Transverse colon (tissue), 4 donors: ENCODE data around the gene ZNF28. TPM values are rescaled to one million over a fixed set of nuclear protein-coding genes. Genes with fewer than 3 reads are reported as not detected.
A peak's percentile ranks its signal among the peaks of the same experiment; 100 is the strongest.
"Not testable (repeated sequence)": the region's sequence is repeated elsewhere in the genome, so short reads cannot be mapped to it uniquely, and the experiment has no call there.

Experiments
- DNase-seq: peaks from one replicate; pipeline ENCODE4 v3.0.0-alpha.2; 2019
- H3K27ac ChIP-seq, 4 donors: fragments of 200-600 bp; sonication (generic); 2 replicates each; pipeline ENCODE4 v1.5.1; 2016 to 2018; ENCODE audit warnings: inconsistent platforms in 4 of 4
- H3K27me3 ChIP-seq: fragments of 200-600 bp; sonication (generic); 2 replicates; pipeline ENCODE4 v1.5.1; 2017; ENCODE audit warnings: inconsistent platforms
- H3K36me3 ChIP-seq, 4 donors: fragments of 200-600 bp; sonication (generic); 2 replicates each; pipeline ENCODE4 v1.5.1; 2017 to 2019; ENCODE audit warnings: inconsistent platforms in 4 of 4
- H3K4me1 ChIP-seq, 4 donors: fragments of 200-600 bp; sonication (generic); 2 replicates each; pipeline ENCODE4 v1.5.1; 2017 to 2020; ENCODE audit warnings: inconsistent platforms in 4 of 4
- H3K4me3 ChIP-seq, 4 donors: fragments of 200-600 bp; sonication (generic); 1 replicate in 1 of 4; 2 replicates in 3 of 4; pipeline versions ENCODE4 v1.5.1 to v1.6.1; 2017 to 2019; ENCODE audit warnings: inconsistent platforms in 4 of 4
- H3K9me3 ChIP-seq, 2 donors: fragments of 200-600 bp; sonication (generic); 2 replicates each; pipeline ENCODE4 v1.5.1; 2017 to 2019; ENCODE audit warnings: inconsistent platforms in 2 of 2
- EP300 ChIP-seq: sonication (generic); formaldehyde crosslinking; IDR thresholded peaks from one replicate; pipeline ENCODE4 v1.6.1; 2017; ENCODE audit warnings: antibody characterized with exemption, low read depth
- POLR2A ChIP-seq: fragments of 450-650 bp; IDR thresholded peaks from one replicate; pipeline ENCODE4 v1.6.1; 2016; ENCODE audit warnings: antibody characterized with exemption, mild to moderate bottlenecking, moderate library complexity
- POLR2AphosphoS5 ChIP-seq, 3 donors: sonication (generic); formaldehyde crosslinking; IDR thresholded peaks; one replicate each; pipeline ENCODE4 v1.6.1; 2016; ENCODE audit warnings: antibody characterized with exemption in 3 of 3
- WGBS, 2 donors: methylation state at CpG; one replicate each; pipeline ENCODE4 v1.1.5; 2018; ENCODE audit warnings: low coverage in 1 of 2; 5-methylcytosine and 5-hydroxymethylcytosine counted together
- in situ Hi-C, 4 donors: fragments of 200-750 bp; cut with MboI; loops; one replicate each; pipeline versions ENCODE4 v1.15.0 to v1.15.1; 2017; ENCODE audit warnings: low sequenced_read_pairs in 3 of 4, low pct_ligation_motif_present in 1 of 4, low pct_unique_long_range_greater_than_20kb in 1 of 4
- intact Hi-C: fragments of 100-400 bp; cut with DNase I; formaldehyde crosslinking; loops from one replicate; pipeline ENCODE4 v1.15.1; 2023; ENCODE audit warnings: low total_unique reads
- total RNA-seq, 4 donors: library from RNA; depleted of rRNA; stranded (reverse); fragments of >200 nt; gene quantifications; one replicate each; pipeline ENCODE4 v1.1.0, GENCODE V29; 2016
- TF ChIP-seq, protein P1 (sequence below), 5 experiments: fragments of 200-600 bp in 3 of 5; fragments of 450-650 bp in 2 of 5; sonication (generic) in 3 of 5; IDR thresholded peaks; 1 replicate in 2 of 5; 2 replicates in 3 of 5; pipeline ENCODE4 v1.5.1; 2016 to 2017; ENCODE audit warnings: antibody characterized with exemption in 5 of 5, inconsistent platforms in 3 of 5, mild to moderate bottlenecking in 2 of 5, moderate library complexity in 1 of 5

Gene ZNF28
- total RNA-seq, 4 donors from 2014 or later, result 0.75 to 21.2 (median 13.0) TPM

DNA sequence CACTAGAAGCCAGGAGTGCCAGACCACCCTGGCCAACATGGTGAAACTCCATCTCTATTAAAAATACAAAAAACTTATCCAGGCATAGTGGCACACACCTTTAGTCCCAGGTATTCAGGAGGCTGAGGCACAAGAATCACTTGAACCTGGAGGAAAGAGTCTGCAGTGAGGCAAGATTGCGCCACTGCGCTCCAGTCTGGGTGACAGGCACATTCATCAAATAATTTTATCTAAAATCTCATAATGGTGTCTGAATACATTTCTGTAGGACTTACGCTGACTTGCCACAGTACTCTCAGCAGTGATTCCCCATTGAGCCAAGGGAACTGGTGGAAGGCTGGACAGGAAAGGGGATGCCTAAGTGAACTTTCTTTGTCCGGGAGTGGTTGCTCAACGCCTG is 4.3 kb upstream of the ZNF28 start:
- in situ Hi-C loops (no loop called here), intact Hi-C loops (no loop called here)
- DNase-seq, result no peak
- no peak overlapping the region for H3K4me3 ChIP-seq
- H3K4me1 ChIP-seq, result peaks cover 0 to 2% (median under 1%) of the 10 kb centered on the region in 4 donors
- H3K27ac ChIP-seq, result no peak overlapping the region
- peaks cover 0 to 3% of the 10 kb centered on the region in 2 donors for H3K9me3 ChIP-seq
- no peaks in the 10 kb centered on the region for H3K36me3 ChIP-seq
- H3K27me3 ChIP-seq, result no peaks in the 10 kb centered on the region
- TF ChIP-seq POLR2AphosphoS5 (IDR thresholded peaks at IDR 0.05), result no peak
- no peak for TF ChIP-seq EP300
- TF ChIP-seq, protein P1, sequence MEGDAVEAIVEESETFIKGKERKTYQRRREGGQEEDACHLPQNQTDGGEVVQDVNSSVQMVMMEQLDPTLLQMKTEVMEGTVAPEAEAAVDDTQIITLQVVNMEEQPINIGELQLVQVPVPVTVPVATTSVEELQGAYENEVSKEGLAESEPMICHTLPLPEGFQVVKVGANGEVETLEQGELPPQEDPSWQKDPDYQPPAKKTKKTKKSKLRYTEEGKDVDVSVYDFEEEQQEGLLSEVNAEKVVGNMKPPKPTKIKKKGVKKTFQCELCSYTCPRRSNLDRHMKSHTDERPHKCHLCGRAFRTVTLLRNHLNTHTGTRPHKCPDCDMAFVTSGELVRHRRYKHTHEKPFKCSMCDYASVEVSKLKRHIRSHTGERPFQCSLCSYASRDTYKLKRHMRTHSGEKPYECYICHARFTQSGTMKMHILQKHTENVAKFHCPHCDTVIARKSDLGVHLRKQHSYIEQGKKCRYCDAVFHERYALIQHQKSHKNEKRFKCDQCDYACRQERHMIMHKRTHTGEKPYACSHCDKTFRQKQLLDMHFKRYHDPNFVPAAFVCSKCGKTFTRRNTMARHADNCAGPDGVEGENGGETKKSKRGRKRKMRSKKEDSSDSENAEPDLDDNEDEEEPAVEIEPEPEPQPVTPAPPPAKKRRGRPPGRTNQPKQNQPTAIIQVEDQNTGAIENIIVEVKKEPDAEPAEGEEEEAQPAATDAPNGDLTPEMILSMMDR (IDR thresholded peaks at IDR 0.05), result no peak
- TF ChIP-seq POLR2A, result no peak
- WGBS, 2 donors, result 97 to 98% methylated on average over 5 of the region's 5 CpGs

- 91 to 98% methylated on average over 8 to 12 of the region's 12 CpGs for WGBS, 2 donors
- no peaks in the 10 kb centered on the region for H3K36me3 ChIP-seq
- in situ Hi-C loops, result no loop called here
These were observed 2.2 kb upstream of the ZNF28 start for GRCh38 chr19:52823676-52824075.

DNA sequence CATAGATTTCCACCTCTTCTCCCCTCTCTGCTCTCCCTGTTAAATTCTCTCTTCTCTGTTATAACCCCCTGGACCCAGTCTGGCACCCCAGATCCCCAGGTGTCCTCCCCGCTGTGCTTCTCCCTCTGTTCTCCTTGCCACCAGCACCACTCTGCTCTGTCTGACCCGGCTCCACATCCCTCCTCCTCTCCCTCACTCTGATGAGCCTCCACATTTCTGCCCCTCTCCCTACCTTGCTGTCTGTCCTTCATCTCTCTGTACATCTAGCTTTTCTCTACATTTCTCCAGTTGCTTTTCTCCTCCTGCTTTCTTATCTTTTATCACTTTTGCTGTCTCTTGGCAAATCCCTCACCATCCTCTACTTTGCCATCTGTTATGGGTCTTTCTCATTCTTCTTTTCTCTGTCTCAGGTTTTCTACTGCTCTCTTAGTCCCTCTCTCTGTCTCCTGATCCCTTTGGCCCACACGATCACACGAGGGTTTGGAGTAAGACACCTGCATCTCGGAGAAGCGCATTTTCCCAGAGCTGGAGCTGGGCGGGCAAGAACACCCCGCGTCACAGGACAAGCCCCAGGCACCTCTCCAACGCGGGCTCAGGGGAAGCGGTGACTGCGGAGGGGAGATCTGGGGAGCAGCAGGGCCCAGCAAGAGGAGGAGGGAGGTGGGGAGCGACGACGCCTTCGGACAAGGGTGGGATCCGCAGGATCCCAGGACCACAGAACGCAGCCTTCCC is 795 bp downstream of the ZNF28 start:
- H3K9me3 ChIP-seq, intact Hi-C loops, in situ Hi-C loops, H3K4me1 ChIP-seq, H3K27me3 ChIP-seq: not testable (repeated sequence)
- Histone ChIP-seq H3K27ac (peak overlapping the region; percentile 57 to 85 (median 83)), H3K4me3 (peak overlapping the region; percentile 59 to 94 (median 68)), H3K36me3 (peaks cover 0 to 16% (median 4%) of the 10 kb centered on the region in 4 donors)
- DNase-seq, result peak; percentile 35
- WGBS, 2 donors, result 0 to 9% methylated on average over 2 to 19 of the region's 19 CpGs

More at GRCh38 chr19:52823676-52824075, 2.2 kb upstream of the ZNF28 start:
- Histone ChIP-seq H3K27me3 (no peaks in the 10 kb centered on the region), H3K4me3 (no peak overlapping the region), H3K9me3 (peaks cover 0 to 1% of the 10 kb centered on the region in 2 donors), H3K4me1 (peaks cover 0 to 7% (median 5%) of the 10 kb centered on the region in 4 donors), H3K27ac (no peak overlapping the region)
- intact Hi-C loops, result no loop called here
- no peak for DNase-seq
- TF ChIP-seq, protein P1 (IDR thresholded peaks at IDR 0.05), result no peak
- no peak for TF ChIP-seq POLR2AphosphoS5 (IDR thresholded peaks at IDR 0.05)
- TF ChIP-seq POLR2A, result no peak
- no peak for TF ChIP-seq EP300

DNA sequence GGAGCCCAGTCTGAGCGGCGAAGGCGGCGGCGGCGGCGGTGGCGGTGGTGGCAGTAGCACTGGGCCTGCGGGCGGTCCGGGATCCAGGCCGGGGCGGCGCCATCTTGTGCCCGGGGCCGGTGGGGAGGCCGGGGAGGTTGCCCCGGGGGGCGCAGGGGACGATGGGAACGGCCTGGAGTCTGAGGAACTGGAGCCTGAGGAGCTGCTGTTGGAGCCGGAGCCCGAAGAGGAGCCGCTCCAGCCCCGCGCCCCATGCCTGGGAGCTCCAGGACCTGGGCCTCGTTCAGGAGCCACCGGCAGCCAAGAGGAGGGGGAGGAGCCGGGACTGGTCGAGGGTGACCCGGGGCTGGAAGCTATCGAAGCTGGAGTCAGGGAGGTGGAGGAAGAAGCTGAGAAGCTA is 11.6 kb downstream of the ZNF28 start:
- no peak overlapping the region for H3K27ac ChIP-seq
- no peaks in the 10 kb centered on the region for H3K27me3 ChIP-seq
- no peak overlapping the region for H3K4me3 ChIP-seq
- no peak for TF ChIP-seq POLR2A
- TF ChIP-seq POLR2AphosphoS5 (IDR thresholded peaks at IDR 0.05), result no peak
- TF ChIP-seq, protein P1 (IDR thresholded peaks at IDR 0.05), result no peak
- no peak for TF ChIP-seq EP300
- intact Hi-C loops (no loop called here), in situ Hi-C loops (no loop called here)
- H3K4me1 ChIP-seq, result no peaks in the 10 kb centered on the region
- no peak for DNase-seq
- 83 to 97% methylated on average over 5 to 32 of the region's 32 CpGs for WGBS, 2 donors
- peaks cover 0 to 54% (median 20%) of the 10 kb centered on the region in 4 donors for H3K36me3 ChIP-seq
- peaks cover 14 to 39% of the 10 kb centered on the region in 2 donors for H3K9me3 ChIP-seq

- DNase-seq, intact Hi-C loops, H3K27ac ChIP-seq, H3K4me1 ChIP-seq, H3K4me3 ChIP-seq, in situ Hi-C loops, H3K27me3 ChIP-seq: not testable (repeated sequence)
- peaks cover 77 to 78% of the 10 kb centered on the region in 2 donors for H3K9me3 ChIP-seq
- H3K36me3 ChIP-seq, result peaks cover 0 to 53% (median 25%) of the 10 kb centered on the region in 4 donors
- 97 to 98% methylated on average over 5 to 9 of the region's 9 CpGs for WGBS, 2 donors
These were observed 21.3 kb downstream of the ZNF28 start for GRCh38 chr19:52799950-52800640.
